Right hindlimb (tissue), 1 donor: ENCODE data around the gene SCAMP2.
"Not testable (repeated sequence)": the region's sequence is repeated elsewhere in the genome, so short reads cannot be mapped to it uniquely, and the experiment has no call there.

Experiments used
- DNase-seq: peaks from one replicate; pipeline ENCODE4 v3.0.0-alpha.2; 2018

Gene SCAMP2

GRCh38 chr15:74889883-74890664, 16.9 kb upstream of the SCAMP2 start, which contains the start of gene MPI:
MPI (plus strand) TSS chr15:74890042; CDS start chr15:74890074, 32 bp downstream.
- peak; percentile 92 for DNase-seq

- peak; percentile 77 for DNase-seq
Observed at GRCh38 chr15:74889390-74889882, 16.3 kb upstream of the SCAMP2 start.

GRCh38 chr15:74888716-74889115, 15.6 kb upstream of the SCAMP2 start:
- no peak for DNase-seq

DNA sequence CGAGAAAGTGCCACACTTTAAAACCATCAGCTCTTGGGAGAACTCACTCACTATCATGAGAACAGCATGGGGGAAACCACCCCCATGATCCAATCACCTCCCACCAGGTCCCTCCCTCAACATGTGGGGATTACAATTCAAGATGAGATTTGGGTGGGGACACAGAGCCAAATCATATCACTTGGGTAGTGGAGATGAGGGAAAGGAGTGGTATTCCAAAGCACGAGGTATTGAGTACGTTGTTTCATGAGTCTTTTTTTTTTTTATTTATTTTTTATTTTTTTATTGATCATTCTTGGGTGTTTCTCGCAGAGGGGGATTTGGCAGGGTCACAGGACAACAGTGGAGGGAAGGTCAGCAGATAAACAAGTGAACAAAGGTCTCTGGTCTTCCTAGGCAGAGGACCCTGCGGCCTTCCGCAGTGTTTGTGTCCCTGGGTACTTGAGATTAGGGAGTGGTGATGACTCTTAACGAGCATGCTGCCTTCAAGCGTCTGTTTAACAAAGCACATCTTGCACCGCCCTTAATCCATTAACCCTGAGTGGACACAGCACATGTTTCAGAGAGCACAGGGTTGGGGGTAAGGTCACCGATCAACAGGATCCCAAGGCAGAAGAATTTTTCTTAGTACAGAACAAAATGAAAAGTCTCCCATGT, 14.5 kb upstream of the SCAMP2 start:
- DNase-seq, result not testable (repeated sequence)

DNA sequence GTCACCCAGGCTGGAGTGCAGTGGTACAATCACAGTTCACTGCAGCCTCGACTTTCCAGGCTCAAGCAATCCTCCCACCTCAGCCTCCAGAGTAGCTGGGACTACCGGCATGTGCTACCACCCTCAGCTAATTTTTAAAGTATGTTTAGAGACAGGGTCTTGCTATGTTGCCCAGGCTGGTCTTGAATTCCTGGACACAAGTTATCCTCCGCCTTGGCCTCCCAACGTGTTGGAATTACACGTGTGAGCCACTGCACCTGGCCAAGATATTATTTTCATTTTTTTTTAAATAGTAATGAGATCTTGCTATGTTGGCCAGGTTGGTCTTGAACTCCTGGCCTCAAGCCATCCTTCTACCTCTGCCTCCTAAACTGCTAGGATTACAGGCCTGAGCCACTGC, 12.3 kb upstream of the SCAMP2 start:
- no peak for DNase-seq

DNA sequence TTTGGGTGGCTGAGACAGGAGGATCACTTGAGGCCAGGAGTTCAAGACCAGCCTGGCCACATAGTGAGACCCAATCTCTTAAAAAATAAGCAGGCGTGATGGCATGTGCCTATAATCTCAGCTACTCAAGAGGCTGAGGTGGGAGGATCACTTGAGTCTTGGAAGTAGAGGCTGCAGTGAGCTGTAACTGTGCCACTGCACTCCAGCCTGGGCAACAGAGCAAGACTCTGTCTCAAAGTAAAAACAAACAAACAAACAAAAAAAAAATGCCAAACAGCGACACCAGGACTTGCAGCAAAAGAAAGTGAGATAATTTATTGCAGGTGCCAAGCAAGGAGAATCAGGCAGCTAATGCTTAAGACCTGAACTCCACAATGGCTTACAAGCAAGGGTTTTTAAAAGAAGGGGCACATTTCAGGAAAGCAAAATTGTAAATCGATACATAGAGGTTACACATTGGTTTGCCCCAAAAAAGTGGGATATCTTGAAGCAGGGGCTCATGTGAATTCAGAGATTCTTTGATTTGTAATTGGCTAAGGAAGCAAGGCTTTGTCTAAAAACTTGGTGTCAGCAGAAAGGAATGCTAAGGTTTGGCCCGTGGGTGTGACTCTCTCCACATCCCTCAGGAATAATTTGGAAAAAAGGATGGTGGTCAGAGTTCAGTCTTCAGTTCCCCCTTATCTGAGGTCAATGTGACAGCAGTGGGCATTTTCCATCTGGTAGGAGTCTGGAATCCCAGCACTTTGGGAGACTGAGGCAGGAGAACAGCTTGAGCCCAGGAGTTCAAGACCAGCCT, 11.5 kb upstream of the SCAMP2 start:
- no peak for DNase-seq

DNA sequence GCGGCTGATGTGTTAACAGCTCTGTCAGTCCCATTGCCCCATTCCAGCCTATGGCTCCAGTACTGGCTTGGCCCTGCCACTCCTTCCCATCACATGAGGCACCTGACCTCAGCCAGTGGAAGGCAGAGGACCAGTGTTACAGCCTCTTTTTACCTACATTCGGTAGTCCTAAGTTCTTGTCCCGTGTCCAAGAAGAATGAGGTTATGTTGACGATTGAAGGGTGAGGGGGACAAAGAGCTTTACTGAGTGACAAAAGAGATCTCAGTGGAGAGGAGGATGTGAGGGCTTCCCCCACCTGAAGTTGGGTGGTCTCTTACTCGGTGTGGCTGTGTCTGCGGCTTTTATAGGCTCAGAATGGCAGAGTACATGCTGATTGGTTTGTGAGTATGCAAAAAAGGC, 9.4 kb upstream of the SCAMP2 start:
- DNase-seq, result no peak

DNA sequence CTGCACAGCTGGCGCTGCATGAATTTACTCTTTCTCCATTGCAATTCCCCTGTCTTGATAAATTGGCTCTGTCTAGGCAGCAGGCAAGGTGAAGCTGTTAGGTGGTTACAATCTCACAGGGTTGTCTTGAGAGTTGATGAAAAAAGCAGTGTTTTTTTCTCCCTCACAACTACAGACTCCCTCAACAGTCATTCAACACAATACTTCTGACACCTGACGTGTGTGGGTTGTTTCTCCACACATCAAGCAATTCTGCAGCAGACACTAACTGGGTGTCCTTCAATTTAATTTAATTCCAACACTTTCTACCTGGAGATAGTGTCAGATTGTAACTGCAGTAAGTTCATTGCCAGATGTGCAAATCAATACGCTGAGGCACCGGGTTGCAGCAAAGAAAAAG, 5.1 kb upstream of the SCAMP2 start:
- DNase-seq, result no peak

- DNase-seq, result peak; percentile 35
Observed at GRCh38 chr15:74873756-74874424, 725 bp upstream of the SCAMP2 start.

- DNase-seq, result no peak
Observed at GRCh38 chr15:74872702-74873035, 496 bp downstream of the SCAMP2 start.

DNA sequence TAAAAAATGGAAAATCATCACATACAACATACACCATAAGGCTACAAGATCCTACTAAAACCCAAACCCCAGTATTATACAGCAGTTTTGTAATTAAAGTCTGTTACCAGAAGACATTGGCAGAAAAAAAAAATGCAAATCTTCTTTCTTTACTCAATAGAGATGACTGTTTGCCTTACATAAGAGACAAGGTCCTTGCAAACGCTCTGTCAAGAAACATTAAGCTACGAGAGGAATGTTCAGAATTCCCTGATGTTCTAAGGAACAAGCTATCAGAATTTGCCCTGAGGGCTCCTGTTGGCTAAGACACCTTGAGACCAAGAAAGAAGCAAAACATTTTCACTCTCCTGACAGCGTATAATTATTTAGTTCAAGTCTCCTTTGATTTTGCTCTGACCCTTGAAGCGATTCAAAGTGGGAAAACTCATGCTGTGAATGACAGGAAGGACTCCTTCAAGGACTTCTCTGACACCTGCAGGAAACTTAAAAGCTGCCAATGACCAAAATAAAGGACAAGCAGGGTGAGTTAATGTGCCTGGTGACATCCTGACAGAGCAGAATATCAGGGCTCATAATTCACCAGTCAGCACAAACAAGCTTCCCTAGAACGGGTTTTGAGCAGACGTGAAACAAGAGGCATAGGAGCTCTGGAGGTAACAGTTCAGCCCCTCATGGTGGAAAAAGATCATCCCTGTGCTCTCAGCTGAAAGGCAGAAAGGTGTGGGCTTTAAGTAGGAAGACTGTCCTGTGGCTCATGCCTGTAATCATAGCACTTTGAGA, 2.5 kb downstream of the SCAMP2 start:
- DNase-seq, result no peak

- peak; percentile 65 for DNase-seq
Observed at GRCh38 chr15:74869726-74870407, 3.3 kb downstream of the SCAMP2 start.

DNA sequence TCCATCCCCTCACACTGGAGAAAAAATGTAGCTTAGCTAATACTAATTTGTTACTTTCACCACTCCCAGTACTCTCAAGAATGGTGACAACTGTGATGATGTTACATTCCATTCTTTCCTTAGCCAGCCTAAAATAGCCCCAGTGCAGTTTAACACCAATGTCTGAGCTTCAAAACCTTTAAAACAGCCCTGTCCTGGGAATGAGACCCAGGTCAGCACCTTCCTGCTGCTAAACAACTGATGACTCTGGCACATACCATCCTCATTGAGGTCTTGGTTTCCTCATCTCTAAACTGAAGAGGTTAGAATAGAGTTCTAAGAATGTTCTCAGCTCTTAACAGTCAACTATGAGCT, 3.8 kb downstream of the SCAMP2 start:
- no peak for DNase-seq

- no peak for DNase-seq
Observed at GRCh38 chr15:74868059-74868458, 5.1 kb downstream of the SCAMP2 start.

DNA sequence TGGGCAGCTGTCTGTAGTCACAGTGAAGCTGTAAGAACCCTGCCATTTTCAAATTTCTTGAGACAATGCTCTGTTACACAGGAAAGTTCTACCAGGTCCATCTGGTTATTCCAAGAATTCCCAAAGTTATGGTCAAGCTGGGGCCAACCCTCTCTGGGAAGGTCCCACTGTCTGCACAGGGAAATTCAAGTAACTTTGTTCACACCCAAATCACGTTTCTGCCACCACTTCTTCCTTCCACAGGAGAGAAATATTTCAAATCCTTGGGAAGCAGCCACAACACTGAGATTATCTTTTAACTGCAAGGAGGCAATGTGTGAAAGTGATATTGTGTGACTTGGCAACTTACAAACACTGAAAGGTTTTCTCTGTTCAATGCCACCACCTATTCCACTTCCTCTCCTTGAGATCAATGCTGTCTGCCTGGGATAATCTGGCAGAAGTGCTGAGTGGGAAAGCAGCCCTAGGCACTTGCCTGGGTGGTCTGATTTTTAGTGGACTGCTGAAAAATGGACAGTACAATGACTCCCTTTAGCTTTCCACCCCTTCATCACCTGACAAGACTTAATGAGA, 5.6 kb downstream of the SCAMP2 start:
- DNase-seq, result no peak

DNA sequence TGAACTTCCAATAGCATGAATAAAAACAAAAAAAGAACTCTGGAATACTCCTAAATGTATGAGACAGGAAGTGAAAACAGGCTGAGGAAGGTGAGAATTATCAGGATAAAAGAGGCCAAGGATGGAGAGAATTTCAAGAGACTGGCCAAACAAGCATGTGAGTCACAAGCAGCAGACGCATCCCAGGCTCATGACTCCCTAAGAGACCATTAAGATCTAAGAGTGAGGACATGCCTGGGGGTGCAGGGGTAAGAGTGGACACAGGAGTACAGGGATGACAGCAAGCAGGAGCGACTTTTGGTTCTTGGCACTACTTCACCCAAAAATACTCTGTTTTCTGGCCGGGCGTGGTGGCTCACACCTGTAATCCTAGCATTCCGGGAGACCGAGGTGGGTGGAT, 7.1 kb downstream of the SCAMP2 start:
- no peak for DNase-seq

DNA sequence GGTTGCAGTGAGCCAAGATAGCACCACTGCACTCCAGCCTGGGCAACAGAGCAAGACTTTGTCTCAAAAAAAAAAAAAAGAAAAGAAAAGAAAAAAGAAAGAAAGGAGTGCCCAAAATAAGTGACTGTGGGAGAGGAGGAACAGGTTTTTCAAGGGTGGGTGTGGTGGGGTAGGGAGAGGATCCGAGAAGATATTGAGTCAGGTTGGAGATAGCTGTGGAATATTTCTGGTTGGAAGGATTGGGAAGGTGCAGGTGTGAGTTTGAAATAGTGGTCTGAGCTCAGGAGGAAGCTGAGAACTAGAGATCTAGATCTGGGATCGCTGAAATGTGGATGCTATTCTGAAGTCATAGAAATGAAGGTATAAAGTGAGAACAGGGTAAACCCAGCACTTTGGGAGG, 7.8 kb downstream of the SCAMP2 start:
- no peak for DNase-seq

DNA sequence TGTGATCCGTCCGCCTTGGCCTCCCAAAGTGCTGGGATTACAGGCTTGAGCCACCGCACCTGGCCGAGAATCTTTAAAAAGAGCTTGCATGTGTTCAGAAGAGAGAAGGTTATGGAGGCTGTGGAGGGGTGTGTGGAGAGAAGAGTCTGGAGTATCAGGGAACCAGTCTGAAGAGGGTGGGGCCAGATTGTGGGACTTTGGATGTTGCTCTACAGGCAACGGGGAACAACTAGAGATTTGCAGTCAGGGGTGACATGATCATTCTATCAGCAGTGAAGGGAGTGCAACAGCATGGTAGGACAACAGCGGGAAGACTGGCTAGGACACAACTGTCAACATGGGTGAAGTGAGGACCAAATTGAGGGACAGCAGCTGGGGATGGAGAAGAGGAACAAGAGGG, 8.9 kb downstream of the SCAMP2 start:
- no peak for DNase-seq

DNA sequence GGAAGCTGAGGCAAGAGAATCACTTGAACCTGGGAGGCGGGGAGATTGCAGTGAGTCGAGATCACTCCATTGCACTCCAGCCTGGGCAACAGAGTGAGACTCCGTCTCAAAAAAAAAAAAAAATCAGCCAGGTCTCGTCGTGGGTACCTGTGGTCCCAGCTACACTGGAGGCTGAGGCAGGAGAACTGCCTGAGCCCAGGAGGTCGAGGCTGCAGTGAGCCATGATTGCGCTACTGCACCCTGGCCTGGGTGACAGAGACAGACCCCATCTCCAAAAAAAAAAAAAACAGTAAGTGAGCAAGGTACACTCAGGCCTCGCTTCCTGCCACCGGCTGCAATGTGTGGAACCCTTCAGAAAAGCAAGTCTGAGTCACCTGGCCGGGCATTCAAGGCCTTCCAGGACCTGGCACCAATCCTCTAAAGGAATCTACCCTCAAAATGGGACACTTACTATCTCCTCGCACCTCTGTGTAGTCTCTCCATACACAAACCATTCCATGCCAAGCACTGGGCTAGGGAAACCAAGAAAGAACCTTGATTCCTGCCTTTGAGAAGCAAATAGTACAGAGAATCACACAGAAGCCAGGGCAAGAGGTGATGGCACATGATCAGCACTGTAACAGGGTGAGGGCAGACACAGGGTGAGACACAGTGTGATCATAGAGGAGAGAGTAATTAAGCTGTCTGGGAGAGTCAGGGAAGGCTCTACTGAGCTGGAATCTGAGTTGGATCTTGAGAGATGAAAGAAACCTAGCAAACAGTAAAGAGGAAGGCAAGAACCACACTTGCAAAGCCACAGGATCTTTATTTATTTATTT, 9.7 kb downstream of the SCAMP2 start:
- DNase-seq, result no peak

DNA sequence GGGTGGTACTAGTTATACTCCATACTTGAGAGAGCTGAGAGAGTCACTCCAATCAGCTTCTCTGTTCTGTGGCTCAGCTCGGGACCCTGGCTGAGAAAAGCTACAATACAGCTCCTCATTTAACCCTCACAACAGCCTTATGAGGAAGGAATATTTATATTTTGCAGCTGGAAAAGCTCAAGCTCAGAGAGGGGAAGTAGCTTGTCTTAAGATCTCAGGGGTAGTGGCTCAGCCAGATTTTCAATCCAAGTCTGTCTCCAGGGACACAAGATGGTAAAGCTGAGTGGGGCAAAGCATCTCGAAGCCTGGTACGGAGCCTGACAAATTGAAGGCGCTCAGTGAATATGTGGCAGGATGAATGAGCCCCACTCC, 14.8 kb downstream of the SCAMP2 start:
- no peak for DNase-seq
